ENCODE results near the gene PCLAF.
"Not testable (repeated sequence)": the region's sequence is repeated elsewhere in the genome, so short reads cannot be mapped to it uniquely, and the experiment has no call there.

The PCLAF gene

GRCh38 chr15:64348455-64348854, 32.8 kb downstream of the PCLAF start:
- TF ChIP-seq ZNF274 (IDR thresholded peaks at IDR 0.05; ENCODE audit: low read depth, low read length), result no peak
- no peak overlapping the region for H3K4me3 ChIP-seq (ENCODE audit: low read length)

- not testable (repeated sequence) for H3K4me3 ChIP-seq (ENCODE audit: low read length)
Measured at GRCh38 chr15:64346242-64346641, 35.0 kb downstream of the PCLAF start.

GRCh38 chr15:64344651-64345294, 36.5 kb downstream of the PCLAF start:
- no peak overlapping the region for H3K4me3 ChIP-seq (ENCODE audit: low read length)
- TF ChIP-seq ZNF274 (IDR thresholded peaks at IDR 0.05; ENCODE audit: low read depth, low read length), result no peak

GRCh38 chr15:64343841-64344240, 37.4 kb downstream of the PCLAF start:
- H3K4me3 ChIP-seq (ENCODE audit: low read length), result no peak overlapping the region
- no peak for TF ChIP-seq ZNF274 (IDR thresholded peaks at IDR 0.05; ENCODE audit: low read depth, low read length)

- no peak for TF ChIP-seq ZNF274 (IDR thresholded peaks at IDR 0.05; ENCODE audit: low read depth, low read length)
- no peak overlapping the region for H3K4me3 ChIP-seq (ENCODE audit: low read length)
Measured at GRCh38 chr15:64343222-64343621, 38.0 kb downstream of the PCLAF start.

- TF ChIP-seq ZNF274 (IDR thresholded peaks at IDR 0.05; ENCODE audit: low read depth, low read length), result no peak
Measured at GRCh38 chr15:64341961-64342360, 39.3 kb downstream of the PCLAF start.

GRCh38 chr15:64340355-64340754, 40.9 kb downstream of the PCLAF start:
- no peak for TF ChIP-seq ZNF274 (IDR thresholded peaks at IDR 0.05; ENCODE audit: low read depth, low read length)

More at GRCh38 chr15:64341961-64342360, 39.3 kb downstream of the PCLAF start:
- H3K4me3 ChIP-seq (ENCODE audit: low read length), result no peak overlapping the region

GRCh38 chr15:64337761-64338160, 43.5 kb downstream of the PCLAF start:
- no peak overlapping the region for H3K4me3 ChIP-seq (ENCODE audit: low read length)
- no peak for TF ChIP-seq ZNF274 (IDR thresholded peaks at IDR 0.05; ENCODE audit: low read depth, low read length)

More at GRCh38 chr15:64340355-64340754, 40.9 kb downstream of the PCLAF start:
- no peak overlapping the region for H3K4me3 ChIP-seq (ENCODE audit: low read length)

GRCh38 chr15:64333986-64334929, 47.0 kb downstream of the PCLAF start:
- no peak overlapping the region for H3K4me3 ChIP-seq (ENCODE audit: low read length)
- no peak for TF ChIP-seq ZNF274 (IDR thresholded peaks at IDR 0.05; ENCODE audit: low read depth, low read length)

- no peak for TF ChIP-seq ZNF274 (IDR thresholded peaks at IDR 0.05; ENCODE audit: low read depth, low read length)
- H3K4me3 ChIP-seq (ENCODE audit: low read length), result no peak overlapping the region
Measured at GRCh38 chr15:64333516-64333915, 47.7 kb downstream of the PCLAF start.

GRCh38 chr15:64331668-64332067, 49.6 kb downstream of the PCLAF start:
- not testable (repeated sequence) for H3K4me3 ChIP-seq (ENCODE audit: low read length)

- not testable (repeated sequence) for H3K4me3 ChIP-seq (ENCODE audit: low read length)
Measured at GRCh38 chr15:64326975-64327374, 54.3 kb downstream of the PCLAF start.

GRCh38 chr15:64326458-64326857, 54.8 kb downstream of the PCLAF start:
- not testable (repeated sequence) for H3K4me3 ChIP-seq (ENCODE audit: low read length)

- no peak overlapping the region for H3K4me3 ChIP-seq (ENCODE audit: low read length)
- no peak for TF ChIP-seq ZNF274 (IDR thresholded peaks at IDR 0.05; ENCODE audit: low read depth, low read length)
Measured at GRCh38 chr15:64324165-64324877, 56.9 kb downstream of the PCLAF start.

- no peak for TF ChIP-seq ZNF274 (IDR thresholded peaks at IDR 0.05; ENCODE audit: low read depth, low read length)
- H3K4me3 ChIP-seq (ENCODE audit: low read length), result no peak overlapping the region
Measured at GRCh38 chr15:64315216-64315615, 66.0 kb downstream of the PCLAF start.
